Stimulated activated CD8-positive, alpha-beta memory T cell treated with anti-CD3 and anti-CD28 coated beads, Interleukin-7, amount 100 ng/mL, for 1 hour (primary cell): Measurements from ENCODE around the gene BACH2.

Experiments
- DNase-seq, 2 donors: peaks; one replicate each; pipeline ENCODE4 v3.0.0-alpha.2; 2020; ENCODE audit warnings: low read depth in 2 of 2

The BACH2 gene

GRCh38 chr6:89999154-89999553, 297.5 kb downstream of the BACH2 start:
- DNase-seq: no peak

- no peak for DNase-seq
Observed at GRCh38 chr6:89997456-89998445, 298.9 kb downstream of the BACH2 start.

GRCh38 chr6:89993411-89993810, 303.2 kb downstream of the BACH2 start:
- no peak for DNase-seq

- no peak for DNase-seq
Observed at GRCh38 chr6:89992818-89993217, 303.8 kb downstream of the BACH2 start.

GRCh38 chr6:89989742-89990141, 306.9 kb downstream of the BACH2 start:
- no peak for DNase-seq

- DNase-seq: no peak
Observed at GRCh38 chr6:89987830-89988229, 308.8 kb downstream of the BACH2 start.

- DNase-seq: no peak
Observed at GRCh38 chr6:89987140-89987539, 309.5 kb downstream of the BACH2 start.

- no peak for DNase-seq
Observed at GRCh38 chr6:89986650-89987074, 310.0 kb downstream of the BACH2 start.

GRCh38 chr6:89985751-89986493, 310.7 kb downstream of the BACH2 start:
- DNase-seq: no peak

- DNase-seq: no peak
Observed at GRCh38 chr6:89984926-89985750, 311.5 kb downstream of the BACH2 start.

GRCh38 chr6:89980353-89980752, 316.3 kb downstream of the BACH2 start:
- no peak for DNase-seq

- DNase-seq: no peak
Observed at GRCh38 chr6:89979481-89980119, 317.0 kb downstream of the BACH2 start.

GRCh38 chr6:89978749-89979145, 317.9 kb downstream of the BACH2 start:
- no peak for DNase-seq

GRCh38 chr6:89977808-89978748, 318.6 kb downstream of the BACH2 start:
- no peak for DNase-seq

- DNase-seq: no peak
Observed at GRCh38 chr6:89976694-89977020, 320.0 kb downstream of the BACH2 start.

GRCh38 chr6:89975991-89976693, 320.5 kb downstream of the BACH2 start:
- no peak for DNase-seq

- no peak for DNase-seq
Observed at GRCh38 chr6:89975366-89975765, 321.3 kb downstream of the BACH2 start.

- no peak for DNase-seq
Observed at GRCh38 chr6:89974834-89975233, 321.8 kb downstream of the BACH2 start.

- DNase-seq: no peak
Observed at GRCh38 chr6:89972025-89972381, 324.6 kb downstream of the BACH2 start.
